Smooth muscle cell (in vitro differentiated cells): ENCODE data around the gene ANO2. TPM values are rescaled to one million over a fixed set of nuclear protein-coding genes. Genes with fewer than 3 reads are reported as not detected.
A peak's percentile ranks its signal among the peaks of the same experiment; 100 is the strongest.

Source experiments
- DNase-seq: peaks from one replicate; lab custom pipeline; 2025; ENCODE audit not compliant: unreplicated experiment; lab: John Stamatoyannopoulos, UW
- H2AFZ ChIP-seq: fragments of 200-600 bp; sonication (generic); 2 replicates; pipeline ENCODE4 v1.6.0; 2016; ENCODE audit warnings: antibody characterized with exemption, low read depth, mild to moderate bottlenecking
- H3F3A ChIP-seq: fragments of 200-600 bp; sonication (generic); 2 replicates; pipeline ENCODE4 v1.6.0; 2017; ENCODE audit warnings: antibody characterized with exemption, low read depth
- H3K27ac ChIP-seq: fragments of 200-600 bp; sonication (generic); 2 replicates; pipeline ENCODE4 v1.5.1; 2016; ENCODE audit warnings: low read depth, mild to moderate bottlenecking
- H3K27me3 ChIP-seq: fragments of 200-600 bp; sonication (generic); 2 replicates; pipeline ENCODE4 v1.6.1; 2016; ENCODE audit warnings: low read depth, mild to moderate bottlenecking
- H3K36me3 ChIP-seq: fragments of 200-600 bp; sonication (generic); 2 replicates; pipeline ENCODE4 v1.5.1; 2016; ENCODE audit warnings: low read depth
- H3K4me1 ChIP-seq: fragments of 200-600 bp; sonication (generic); 2 replicates; pipeline ENCODE4 v1.5.1; 2016; ENCODE audit warnings: low read depth
- H3K4me2 ChIP-seq: fragments of 200-600 bp; sonication (generic); 2 replicates; pipeline ENCODE4 v1.6.0; 2016; ENCODE audit warnings: mild to moderate bottlenecking
- H3K4me3 ChIP-seq: fragments of 200-600 bp; sonication (generic); 2 replicates; pipeline ENCODE4 v1.5.1; 2016; ENCODE audit warnings: mild to moderate bottlenecking
- H3K79me2 ChIP-seq: fragments of 200-600 bp; sonication (generic); 2 replicates; pipeline ENCODE4 v1.6.0; 2016; ENCODE audit warnings: low read depth, mild to moderate bottlenecking
- H3K9ac ChIP-seq: fragments of 200-600 bp; sonication (generic); 2 replicates; pipeline ENCODE4 v1.6.0; 2016; ENCODE audit warnings: low read depth
- H3K9me3 ChIP-seq: fragments of 200-600 bp; sonication (generic); replicated peaks from 2 replicates; pipeline ENCODE4 v1.5.1; 2016; ENCODE audit warnings: low read depth
- H4K20me1 ChIP-seq: fragments of 200-600 bp; sonication (generic); 2 replicates; pipeline ENCODE4 v1.6.0; 2016; ENCODE audit warnings: low read depth
- WGBS: methylation state at CpG from one replicate; pipeline ENCODE4 v1.1.7; 2016; ENCODE audit warnings: low lambda C conversion rate; 5-methylcytosine and 5-hydroxymethylcytosine counted together
- polyA plus RNA-seq: library from polyadenylated mRNA; unstranded; fragments of >200 nt; fragmentation: Nextera tagmentation; extraction: Ambion mirVana; gene quantifications from 2 replicates; pipeline ENCODE4 v1.2.1, GENCODE V29; 2016
- total RNA-seq: library from RNA; depleted of rRNA; stranded (reverse); fragments of >200 nt; gene quantifications from 2 replicates; pipeline ENCODE4 v1.2.3, GENCODE V29; 2014
- TF ChIP-seq, protein P1 (sequence below): fragments of 200-600 bp; sonication (generic); IDR thresholded peaks from 2 replicates; pipeline ENCODE4 v1.5.1; 2017; ENCODE audit warnings: borderline replicate concordance, mild to moderate bottlenecking, antibody characterized with exemption; ENCODE audit not compliant: insufficient read depth, poor library complexity, severe bottlenecking

Gene ANO2
- total and polyA plus RNA-seq, 2 experiments from 2014 or later = 0.18 TPM; not detected in 1

DNA sequence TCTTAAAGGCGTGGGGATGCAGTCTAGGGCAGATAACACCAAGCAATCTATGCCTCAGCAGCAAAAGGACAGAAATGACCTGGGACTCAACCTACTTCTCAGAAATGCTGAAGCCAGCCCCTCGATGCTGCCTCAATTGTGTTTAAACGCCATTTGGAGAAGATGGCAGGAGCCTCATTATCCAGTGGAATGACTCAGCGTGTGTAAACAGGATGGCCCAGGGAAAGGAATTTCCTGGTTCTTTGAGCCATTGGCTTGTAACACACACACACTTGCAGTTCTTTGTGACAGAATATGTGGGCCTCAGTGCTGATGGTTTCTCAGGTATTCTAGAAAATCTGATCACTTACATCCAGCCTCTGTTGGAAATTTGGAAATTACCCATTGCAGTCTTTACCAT lies 358.9 kb downstream of the ANO2 start:
- H3K4me2 ChIP-seq = no peak overlapping the region
- H3K36me3 ChIP-seq = no peaks in the 10 kb centered on the region
- H3K9me3 ChIP-seq = no peaks in the 10 kb centered on the region
- H3K9ac ChIP-seq = no peak overlapping the region
- no peak overlapping the region for H3K4me3 ChIP-seq
- TF ChIP-seq, protein P1, sequence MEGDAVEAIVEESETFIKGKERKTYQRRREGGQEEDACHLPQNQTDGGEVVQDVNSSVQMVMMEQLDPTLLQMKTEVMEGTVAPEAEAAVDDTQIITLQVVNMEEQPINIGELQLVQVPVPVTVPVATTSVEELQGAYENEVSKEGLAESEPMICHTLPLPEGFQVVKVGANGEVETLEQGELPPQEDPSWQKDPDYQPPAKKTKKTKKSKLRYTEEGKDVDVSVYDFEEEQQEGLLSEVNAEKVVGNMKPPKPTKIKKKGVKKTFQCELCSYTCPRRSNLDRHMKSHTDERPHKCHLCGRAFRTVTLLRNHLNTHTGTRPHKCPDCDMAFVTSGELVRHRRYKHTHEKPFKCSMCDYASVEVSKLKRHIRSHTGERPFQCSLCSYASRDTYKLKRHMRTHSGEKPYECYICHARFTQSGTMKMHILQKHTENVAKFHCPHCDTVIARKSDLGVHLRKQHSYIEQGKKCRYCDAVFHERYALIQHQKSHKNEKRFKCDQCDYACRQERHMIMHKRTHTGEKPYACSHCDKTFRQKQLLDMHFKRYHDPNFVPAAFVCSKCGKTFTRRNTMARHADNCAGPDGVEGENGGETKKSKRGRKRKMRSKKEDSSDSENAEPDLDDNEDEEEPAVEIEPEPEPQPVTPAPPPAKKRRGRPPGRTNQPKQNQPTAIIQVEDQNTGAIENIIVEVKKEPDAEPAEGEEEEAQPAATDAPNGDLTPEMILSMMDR = no peak
- DNase-seq = no peak
- no peaks in the 10 kb centered on the region for H3K79me2 ChIP-seq
- WGBS = 30% methylated on average over 4 of the region's 4 CpGs
- H3K4me1 ChIP-seq = peaks cover 33% of the 10 kb centered on the region
- H3K27me3 ChIP-seq = no peaks in the 10 kb centered on the region
- H4K20me1 ChIP-seq = no peaks in the 10 kb centered on the region
- H2AFZ ChIP-seq = peak overlapping the region; percentile 86
- H3F3A ChIP-seq = no peaks in the 10 kb centered on the region
- H3K27ac ChIP-seq = no peak overlapping the region

DNA sequence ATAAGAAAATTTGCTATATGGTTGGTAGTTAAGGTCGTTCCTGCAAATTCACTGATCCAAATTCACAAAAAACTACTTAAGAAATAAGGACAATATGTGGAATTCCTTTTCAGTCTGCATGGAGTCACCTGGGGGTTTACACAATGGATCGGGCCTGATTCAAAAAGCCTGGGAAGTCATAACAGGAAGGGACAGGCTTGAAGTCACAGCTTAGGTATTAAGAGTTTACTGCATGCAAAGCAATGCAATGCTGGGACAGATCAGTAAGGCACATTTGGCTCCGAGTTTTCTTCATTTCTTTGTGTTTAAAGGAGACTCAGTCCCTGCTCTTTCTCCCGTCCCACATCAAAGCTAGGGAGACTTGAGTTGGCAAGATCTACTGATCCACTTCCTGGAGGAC lies 359.9 kb downstream of the ANO2 start:
- Histone ChIP-seq H4K20me1 (no peaks in the 10 kb centered on the region), H3K36me3 (no peaks in the 10 kb centered on the region), H3K4me2 (no peak overlapping the region), H3K4me1 (peaks cover 33% of the 10 kb centered on the region), H2AFZ (peak overlapping the region; percentile 51), H3K27ac (no peak overlapping the region), H3K27me3 (no peaks in the 10 kb centered on the region), H3K79me2 (no peaks in the 10 kb centered on the region), H3K9me3 (no peaks in the 10 kb centered on the region), H3F3A (no peaks in the 10 kb centered on the region), H3K4me3 (no peak overlapping the region), H3K9ac (no peak overlapping the region)
- 81% methylated on average over 4 of the region's 4 CpGs for WGBS
- no peak for DNase-seq
- TF ChIP-seq, protein P1 = no peak

DNA sequence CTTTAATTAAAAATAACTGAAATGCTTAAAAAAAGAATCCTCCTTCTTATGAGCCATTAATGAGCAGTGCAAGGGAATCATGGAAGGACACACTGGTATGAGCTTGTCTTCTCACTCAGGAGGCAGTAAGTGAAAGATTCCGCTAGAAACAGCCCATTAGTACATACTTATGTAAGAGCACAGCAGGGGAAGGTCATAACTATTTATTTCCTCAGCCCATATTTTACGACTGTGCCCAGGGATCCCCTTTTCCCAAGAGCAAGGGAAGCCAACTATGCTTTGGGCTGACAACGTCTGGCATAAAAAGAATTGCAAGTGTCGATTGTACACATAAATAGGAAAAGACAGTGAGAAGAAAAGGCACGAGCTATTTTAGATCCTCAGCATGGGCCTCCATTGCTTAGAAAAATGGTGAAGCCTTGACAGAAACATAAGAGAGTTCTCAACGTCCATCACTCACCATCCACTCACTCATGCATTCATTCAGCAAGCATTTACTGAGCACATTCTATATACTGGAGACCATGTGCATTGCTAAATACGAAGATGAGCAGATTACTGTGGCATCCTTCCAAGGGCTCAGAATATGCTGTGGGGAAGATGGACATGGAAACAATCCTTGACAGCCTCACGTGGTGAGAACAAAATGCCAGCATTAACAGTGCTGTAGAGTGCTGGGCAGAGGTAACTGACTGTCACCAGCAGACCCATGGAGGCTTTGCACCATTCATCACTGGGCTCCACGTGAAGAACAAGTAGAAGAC lies 360.5 kb downstream of the ANO2 start:
- H3F3A ChIP-seq = no peaks in the 10 kb centered on the region
- DNase-seq = no peak
- no peak overlapping the region for H3K9ac ChIP-seq
- peaks cover 33% of the 10 kb centered on the region for H3K4me1 ChIP-seq
- TF ChIP-seq, protein P1 = no peak
- no peak overlapping the region for H3K27ac ChIP-seq
- 85% methylated on average over 9 of the region's 9 CpGs for WGBS
- H2AFZ ChIP-seq = no peak overlapping the region
- no peaks in the 10 kb centered on the region for H3K79me2 ChIP-seq
- H3K9me3 ChIP-seq = no peaks in the 10 kb centered on the region
- H3K27me3 ChIP-seq = no peaks in the 10 kb centered on the region
- H3K4me3 ChIP-seq = no peak overlapping the region
- no peaks in the 10 kb centered on the region for H3K36me3 ChIP-seq
- H4K20me1 ChIP-seq = no peaks in the 10 kb centered on the region
- no peak overlapping the region for H3K4me2 ChIP-seq

DNA sequence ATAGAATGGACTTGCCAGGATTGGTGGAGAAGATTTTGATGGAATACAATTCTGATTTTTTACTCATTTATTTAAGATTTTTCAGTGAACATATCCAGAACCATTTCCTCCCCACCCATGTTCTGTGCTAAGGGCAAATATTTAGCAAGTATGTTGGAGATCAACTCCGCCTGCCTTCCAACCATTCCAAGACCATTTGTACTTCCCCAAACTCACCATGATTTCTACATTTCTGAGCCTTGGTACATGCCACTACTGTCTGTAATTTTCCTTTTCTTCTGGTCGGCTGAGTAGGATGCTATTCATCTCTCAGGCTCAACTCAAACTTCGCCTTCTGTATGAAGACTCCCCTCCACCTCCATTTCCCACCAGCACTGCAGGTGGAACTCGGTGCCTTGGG lies 362.5 kb downstream of the ANO2 start:
- WGBS = 96% methylated on average over 4 of the region's 4 CpGs
- no peaks in the 10 kb centered on the region for H3K9me3 ChIP-seq
- H3K27ac ChIP-seq = no peak overlapping the region
- peaks cover 19% of the 10 kb centered on the region for H3K4me1 ChIP-seq
- DNase-seq = no peak
- no peaks in the 10 kb centered on the region for H3F3A ChIP-seq
- H3K27me3 ChIP-seq = no peaks in the 10 kb centered on the region
- H4K20me1 ChIP-seq = no peaks in the 10 kb centered on the region
- H3K36me3 ChIP-seq = no peaks in the 10 kb centered on the region
- H2AFZ ChIP-seq = no peak overlapping the region
- H3K4me2 ChIP-seq = no peak overlapping the region
- H3K4me3 ChIP-seq = no peak overlapping the region
- TF ChIP-seq, protein P1 = no peak
- H3K79me2 ChIP-seq = no peaks in the 10 kb centered on the region
- no peak overlapping the region for H3K9ac ChIP-seq
